SH-SY5Y (cell line): ENCODE data around the gene PRR5.

ENCODE experiments used
- GATA2 ChIP-seq: IDR thresholded peaks from 2 replicates; pipeline ENCODE4 v1.6.1; 2011; ENCODE audit warnings: mild to moderate bottlenecking, low read depth, low read length
- GATA3 ChIP-seq: IDR thresholded peaks from 2 replicates; pipeline ENCODE4 v1.6.1; 2011; ENCODE audit warnings: low read depth, mild to moderate bottlenecking, low read length, moderate library complexity

- TF ChIP-seq GATA2 (no peak), GATA3 (no peak)
Observed at GRCh38 chr22:44753189-44754042, 51.4 kb downstream of the PRR5 start.
